ENCODE results near the gene ANKRD11. TPM values are rescaled to one million over a fixed set of nuclear protein-coding genes. Genes with fewer than 3 reads are reported as not detected.
"Not testable (repeated sequence)": the region's sequence is repeated elsewhere in the genome, so short reads cannot be mapped to it uniquely, and the experiment has no call there.

ANKRD11 gene
- total RNA-seq, 2 experiments from 2014 or later = 157 to 175 TPM

DNA sequence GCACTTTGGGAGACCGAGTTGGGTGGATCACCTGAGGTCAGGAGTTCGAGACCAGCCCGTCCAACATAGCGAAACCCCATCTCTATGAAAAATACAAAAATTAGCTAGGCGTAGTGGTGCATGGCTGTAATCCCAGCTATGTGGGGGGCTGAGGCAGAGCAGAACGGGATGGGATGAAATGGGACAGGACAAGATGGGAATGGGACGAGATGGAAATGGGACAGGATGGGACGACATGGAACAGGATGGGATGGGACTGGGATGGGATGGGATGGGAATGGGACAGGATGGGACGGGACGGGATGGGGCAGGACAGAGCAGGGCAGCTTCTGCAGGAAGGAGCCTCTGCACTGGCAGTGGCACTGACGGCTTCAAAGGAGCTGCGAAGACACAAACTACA, 106.1 kb downstream of the ANKRD11 start:
- no peaks in the 10 kb centered on the region for H3K9me3 Mint-ChIP-seq (ENCODE audit: insufficient read depth)
- no peak overlapping the region for H3K4me3 Mint-ChIP-seq
- H3K4me1 Mint-ChIP-seq (ENCODE audit: low read depth) = peaks cover 76% of the 10 kb centered on the region
- no peak for DNase-seq
- ChIA-PET POLR2A (no interaction called here), CTCF (no interaction called here)
- ATAC-seq = no peak
- peak overlapping the region; percentile 81 for H3K27ac Mint-ChIP-seq
- no peaks in the 10 kb centered on the region for H3K27me3 Mint-ChIP-seq (ENCODE audit: low read depth)
- peaks cover 13% of the 10 kb centered on the region for H3K36me3 Mint-ChIP-seq (ENCODE audit: low read depth)

DNA sequence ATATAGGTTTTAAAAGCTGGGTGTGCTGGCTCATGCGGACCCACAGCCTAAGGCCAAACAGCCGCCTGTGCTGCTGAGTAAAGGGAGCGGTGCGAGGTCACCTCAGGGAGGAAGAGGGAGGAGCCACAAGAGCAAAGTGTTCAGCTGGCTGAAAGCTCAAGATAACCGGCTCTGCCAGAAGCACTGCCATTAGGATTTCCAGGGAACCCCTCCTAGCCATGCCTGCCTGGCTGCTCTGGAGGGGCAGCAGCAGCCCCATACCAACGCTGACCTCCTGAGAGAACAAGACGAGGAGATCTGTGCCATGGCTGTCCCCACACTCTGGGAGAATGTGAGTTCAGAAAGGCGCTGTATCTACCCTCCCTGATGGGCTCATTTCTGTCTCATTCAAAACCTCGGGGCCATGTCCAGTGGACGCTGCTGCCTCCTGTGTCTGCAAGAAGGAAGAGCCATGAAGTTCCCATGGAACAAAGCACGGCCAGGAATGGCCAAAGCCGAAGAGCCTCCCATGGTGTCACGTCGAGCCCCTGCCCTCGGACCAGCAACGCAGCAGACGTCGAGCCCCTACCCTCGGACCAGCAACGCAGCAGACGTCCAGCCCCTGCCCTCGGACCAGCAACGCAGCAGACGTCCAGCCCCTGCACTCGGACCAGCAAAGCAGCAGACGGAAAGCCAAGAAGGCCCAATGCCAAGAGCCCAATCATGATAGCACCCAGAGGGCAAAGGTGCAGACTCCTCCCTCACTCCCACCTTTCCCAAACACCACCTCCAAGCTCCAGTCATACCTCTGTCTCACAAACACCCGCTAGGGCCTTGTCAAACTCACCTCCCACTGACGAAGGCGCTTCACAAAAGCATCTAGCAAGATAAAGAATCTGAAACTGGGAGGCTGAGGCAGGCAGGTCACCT, 107.0 kb downstream of the ANKRD11 start:
- CTCF ChIA-PET = interaction anchor here (0.8 to 1.5 kb wide), 5 partner anchors 12 to 126 kb away, joined by 3 to 4 read pairs (median 3); no protein-coding TSS in a partner anchor
- Mint-ChIP-seq H3K36me3 (ENCODE audit: low read depth) (peaks cover 12% of the 10 kb centered on the region), H3K27ac (peak overlapping the region; percentile 81), H3K9me3 (ENCODE audit: insufficient read depth) (no peaks in the 10 kb centered on the region), H3K27me3 (ENCODE audit: low read depth) (no peaks in the 10 kb centered on the region), H3K4me1 (ENCODE audit: low read depth) (peaks cover 75% of the 10 kb centered on the region), H3K4me3 (peak overlapping the region; percentile 32)
- peak; percentile 83 for ATAC-seq
- POLR2A ChIA-PET = no interaction called here
- peak; percentile 57 for DNase-seq

DNA sequence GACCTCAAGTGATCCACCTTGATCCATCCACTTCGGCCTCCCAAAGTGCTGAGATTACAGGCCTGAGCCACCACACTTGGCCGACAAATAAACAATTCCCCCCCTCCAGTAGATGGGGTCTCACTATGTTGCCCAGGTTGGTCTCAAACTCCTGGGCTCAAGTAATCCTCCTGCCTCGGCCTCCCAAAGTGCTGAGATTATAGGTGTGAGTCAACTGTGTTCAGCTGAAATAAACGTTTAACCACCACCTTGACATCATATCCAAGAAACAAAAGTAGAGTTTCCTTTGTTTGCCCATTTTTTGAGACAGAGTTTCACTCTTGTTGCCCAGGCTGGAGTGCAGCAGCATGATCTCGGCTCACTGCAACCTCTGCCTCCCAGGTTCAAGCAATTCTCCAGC, 107.8 kb downstream of the ANKRD11 start:
- POLR2A ChIA-PET = not testable (repeated sequence)
- H3K27ac Mint-ChIP-seq = peak overlapping the region; percentile 81
- peak; percentile 33 for ATAC-seq

DNA sequence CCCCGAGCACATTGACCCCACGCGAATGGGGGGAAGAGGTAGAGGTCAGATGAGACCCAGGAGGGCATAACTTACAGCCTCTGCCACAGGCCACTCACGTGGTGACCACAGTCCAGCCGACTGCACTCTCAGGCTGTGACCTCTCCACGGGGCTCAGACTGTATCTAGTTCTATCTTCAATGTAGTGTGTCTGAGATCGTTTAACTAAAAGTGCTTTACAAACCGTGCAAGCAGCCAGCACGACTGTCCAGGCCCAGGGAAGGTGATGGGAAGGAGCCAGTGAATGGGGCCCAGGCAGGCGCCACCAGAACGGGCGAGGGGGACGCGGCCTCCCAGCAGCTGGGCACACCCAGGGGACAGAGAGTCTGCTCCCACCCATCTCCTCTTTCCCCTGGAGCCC, 108.6 kb downstream of the ANKRD11 start:
- Mint-ChIP-seq H3K4me3 (no peak overlapping the region), H3K27me3 (ENCODE audit: low read depth) (no peaks in the 10 kb centered on the region), H3K27ac (no peak overlapping the region), H3K36me3 (ENCODE audit: low read depth) (peaks cover 18% of the 10 kb centered on the region), H3K9me3 (ENCODE audit: insufficient read depth) (no peaks in the 10 kb centered on the region), H3K4me1 (ENCODE audit: low read depth) (peaks cover 76% of the 10 kb centered on the region)
- CTCF ChIA-PET = no interaction called here
- POLR2A ChIA-PET = no interaction called here
- no peak for ATAC-seq
- DNase-seq = no peak

More for the DNA sequence above, 107.8 kb downstream of the ANKRD11 start:
- H3K9me3 Mint-ChIP-seq (ENCODE audit: insufficient read depth); H3K27me3 Mint-ChIP-seq (ENCODE audit: low read depth); DNase-seq: not testable (repeated sequence)
- CTCF ChIA-PET = interaction anchor here (0.8 to 1.5 kb wide), 5 partner anchors 11 to 126 kb away, joined by 3 to 4 read pairs (median 3); no protein-coding TSS in a partner anchor
- Mint-ChIP-seq H3K4me3 (peak overlapping the region; percentile 32), H3K36me3 (ENCODE audit: low read depth) (peaks cover 14% of the 10 kb centered on the region), H3K4me1 (ENCODE audit: low read depth) (peaks cover 73% of the 10 kb centered on the region)

DNA sequence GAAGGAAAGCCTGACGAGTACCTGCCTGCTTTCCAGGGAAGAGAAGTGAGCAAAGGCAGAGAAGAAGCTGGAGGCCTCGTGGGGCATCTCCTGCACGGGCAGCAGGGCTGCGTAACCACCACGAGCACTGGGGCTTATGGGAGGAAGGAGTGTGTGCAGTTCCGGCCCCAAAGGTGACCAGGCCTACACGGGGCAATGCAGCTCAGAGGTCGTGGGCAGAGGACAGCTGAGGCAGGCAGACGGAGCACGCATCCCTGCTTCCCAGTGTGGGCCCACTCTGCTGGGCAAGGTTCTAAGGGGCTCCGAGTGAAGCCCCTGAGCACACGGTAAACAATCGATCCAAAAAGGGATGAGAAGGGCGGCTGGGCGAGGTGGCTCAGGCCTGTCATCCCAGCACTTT, 109.7 kb downstream of the ANKRD11 start:
- Mint-ChIP-seq H3K4me1 (ENCODE audit: low read depth) (peaks cover 75% of the 10 kb centered on the region), H3K4me3 (no peak overlapping the region), H3K9me3 (ENCODE audit: insufficient read depth) (no peaks in the 10 kb centered on the region), H3K27ac (no peak overlapping the region), H3K27me3 (ENCODE audit: low read depth) (no peaks in the 10 kb centered on the region), H3K36me3 (ENCODE audit: low read depth) (peaks cover 26% of the 10 kb centered on the region)
- no peak for DNase-seq
- ChIA-PET POLR2A (no interaction called here), CTCF (no interaction called here)
- no peak for ATAC-seq

DNA sequence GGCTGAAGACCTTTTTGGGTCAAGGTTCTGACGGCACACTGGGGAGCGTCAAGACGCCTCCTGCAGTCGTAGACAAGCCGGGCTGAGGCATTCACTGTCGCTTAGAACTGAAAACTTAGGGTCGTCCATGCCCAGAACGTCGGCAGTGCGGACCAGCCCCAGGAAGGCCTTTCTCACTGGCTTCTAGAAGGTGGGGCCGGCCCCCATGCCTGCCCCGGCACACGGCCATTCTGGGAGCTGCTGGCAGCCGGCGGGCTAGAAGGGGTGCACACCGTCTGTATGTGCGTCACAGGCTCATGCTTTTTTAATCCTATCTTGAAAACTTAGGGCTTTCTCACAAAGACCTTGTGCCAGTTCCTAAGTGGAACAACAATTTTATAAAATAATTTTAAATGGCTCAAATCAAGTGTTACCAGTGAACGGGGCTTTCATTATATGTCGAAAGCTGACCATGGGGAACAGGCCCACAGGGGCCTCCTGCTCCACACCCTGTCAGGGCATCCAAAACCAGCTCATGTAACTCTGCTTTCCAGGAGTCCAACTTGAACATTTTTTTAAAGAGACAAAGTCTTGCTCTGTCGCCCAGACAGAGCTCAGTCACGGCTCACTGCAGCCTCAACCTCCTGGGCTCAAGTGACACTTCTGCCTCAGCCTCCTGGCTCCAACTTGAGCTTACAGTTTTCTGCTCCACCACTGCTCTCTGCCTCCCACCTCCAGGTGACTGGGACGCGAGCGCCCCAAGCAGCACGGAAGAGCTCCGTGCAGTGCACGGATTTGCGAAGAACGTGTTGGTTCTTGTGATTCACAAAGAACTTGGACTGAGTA, 111.2 kb downstream of the ANKRD11 start:
- H3K27me3 Mint-ChIP-seq (ENCODE audit: low read depth) = no peaks in the 10 kb centered on the region
- H3K4me1 Mint-ChIP-seq (ENCODE audit: low read depth) = peaks cover 71% of the 10 kb centered on the region
- peak overlapping the region; percentile 22 for H3K27ac Mint-ChIP-seq
- H3K36me3 Mint-ChIP-seq (ENCODE audit: low read depth) = peaks cover 23% of the 10 kb centered on the region
- ChIA-PET POLR2A (interaction anchor here (1.1 to 1.8 kb wide), 2 partner anchors 21 to 109 kb away, joined by 3 to 5 read pairs; no protein-coding TSS in a partner anchor), CTCF (interaction anchor here (0.8 kb wide), 1 partner anchor 17 kb away, joined by 3 read pairs; no protein-coding TSS in a partner anchor)
- DNase-seq = no peak
- H3K4me3 Mint-ChIP-seq = no peak overlapping the region
- no peaks in the 10 kb centered on the region for H3K9me3 Mint-ChIP-seq (ENCODE audit: insufficient read depth)
- no peak for ATAC-seq

DNA sequence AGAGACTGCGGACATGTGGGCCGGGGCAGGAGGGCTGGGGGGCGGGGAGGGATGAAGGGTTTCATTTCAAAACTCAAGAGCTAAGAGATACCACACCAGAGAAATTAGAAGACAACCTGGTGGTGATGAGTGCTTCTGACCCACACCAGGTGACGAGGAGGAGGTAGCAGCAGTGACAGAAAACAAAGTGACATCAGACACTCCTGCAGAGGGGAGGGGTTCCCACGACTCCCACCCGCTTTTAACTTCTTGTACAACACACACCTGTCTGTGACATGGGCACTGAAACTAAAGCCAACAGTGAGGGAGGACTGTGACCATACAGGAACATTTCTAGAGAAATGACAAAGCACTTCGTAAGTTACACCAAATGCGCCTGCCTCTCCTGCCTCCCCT, 112.9 kb downstream of the ANKRD11 start:
- ChIA-PET POLR2A (no interaction called here), CTCF (interaction anchor here (1.0 kb wide), 1 partner anchor 20 kb away, joined by 4 read pairs; no protein-coding TSS in a partner anchor)
- H3K9me3 Mint-ChIP-seq (ENCODE audit: insufficient read depth) = no peaks in the 10 kb centered on the region
- ATAC-seq (no peak), DNase-seq (no peak)
- H3K4me1 Mint-ChIP-seq (ENCODE audit: low read depth) = peaks cover 63% of the 10 kb centered on the region
- no peak overlapping the region for H3K4me3 Mint-ChIP-seq
- no peaks in the 10 kb centered on the region for H3K27me3 Mint-ChIP-seq (ENCODE audit: low read depth)
- H3K36me3 Mint-ChIP-seq (ENCODE audit: low read depth) = peaks cover 28% of the 10 kb centered on the region
- peak overlapping the region; percentile 17 for H3K27ac Mint-ChIP-seq

DNA sequence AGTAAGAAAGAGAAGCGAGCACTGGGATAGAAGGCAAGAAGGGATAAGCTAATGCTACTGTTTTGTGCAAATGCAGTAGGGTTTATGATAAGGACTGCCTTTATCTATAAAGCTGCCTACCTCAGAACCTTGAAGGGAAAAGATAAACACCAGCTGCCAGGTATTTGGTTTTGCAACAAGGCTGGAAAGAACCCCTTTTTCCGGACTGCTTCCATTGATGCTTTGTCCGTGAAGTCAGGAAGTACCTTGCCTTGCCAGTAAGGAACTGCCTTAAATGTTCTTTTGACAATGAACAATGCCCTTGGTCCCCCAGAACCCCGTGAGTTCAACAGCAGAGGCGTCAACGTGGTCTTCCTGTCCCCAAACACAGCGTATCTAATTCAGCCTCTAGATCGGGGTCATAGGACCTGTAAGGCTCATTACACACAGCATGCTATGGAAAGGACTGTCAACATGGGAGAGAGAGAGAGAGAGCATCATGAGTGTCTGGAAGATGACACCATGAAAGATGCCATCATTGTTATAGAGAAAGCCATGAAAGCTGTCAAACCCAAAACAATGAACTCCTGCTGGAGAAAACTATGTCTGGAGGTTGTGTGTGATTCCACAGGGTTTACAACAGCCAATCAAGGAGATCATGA, 113.4 kb downstream of the ANKRD11 start:
- H3K27me3 Mint-ChIP-seq (ENCODE audit: low read depth) = no peaks in the 10 kb centered on the region
- DNase-seq (no peak), ATAC-seq (no peak)
- H3K4me1 Mint-ChIP-seq (ENCODE audit: low read depth) = peaks cover 60% of the 10 kb centered on the region
- ChIA-PET POLR2A (no interaction called here), CTCF (no interaction called here)
- H3K9me3 Mint-ChIP-seq (ENCODE audit: insufficient read depth) = no peaks in the 10 kb centered on the region
- no peak overlapping the region for H3K4me3 Mint-ChIP-seq
- peaks cover 28% of the 10 kb centered on the region for H3K36me3 Mint-ChIP-seq (ENCODE audit: low read depth)
- peak overlapping the region; percentile 17 for H3K27ac Mint-ChIP-seq

DNA sequence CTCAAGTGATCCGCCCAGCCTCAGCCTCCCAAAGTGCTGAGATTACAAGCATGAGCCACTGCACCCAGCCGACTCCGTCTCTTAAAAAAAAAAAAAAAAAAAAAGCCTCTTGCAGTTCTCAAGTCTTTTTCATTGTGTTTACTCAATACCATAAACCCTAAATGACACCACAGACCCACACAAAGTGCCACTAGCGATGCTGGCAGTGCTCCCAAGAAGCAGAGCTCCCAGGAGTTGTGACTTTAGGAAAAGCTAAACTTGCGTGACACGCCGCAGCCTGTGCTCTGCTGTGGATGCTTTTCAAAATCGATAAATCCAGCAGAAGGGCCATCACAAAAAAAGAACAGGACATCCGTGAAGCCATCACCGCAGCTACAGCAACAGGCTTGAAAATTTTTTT, 114.7 kb downstream of the ANKRD11 start:
- Mint-ChIP-seq H3K4me3 (no peak overlapping the region), H3K4me1 (ENCODE audit: low read depth) (peaks cover 59% of the 10 kb centered on the region), H3K27ac (no peak overlapping the region), H3K36me3 (ENCODE audit: low read depth) (peaks cover 33% of the 10 kb centered on the region), H3K27me3 (ENCODE audit: low read depth) (no peaks in the 10 kb centered on the region), H3K9me3 (ENCODE audit: insufficient read depth) (no peaks in the 10 kb centered on the region)
- CTCF ChIA-PET = no interaction called here
- DNase-seq (no peak), ATAC-seq (no peak)
- POLR2A ChIA-PET = no interaction called here

DNA sequence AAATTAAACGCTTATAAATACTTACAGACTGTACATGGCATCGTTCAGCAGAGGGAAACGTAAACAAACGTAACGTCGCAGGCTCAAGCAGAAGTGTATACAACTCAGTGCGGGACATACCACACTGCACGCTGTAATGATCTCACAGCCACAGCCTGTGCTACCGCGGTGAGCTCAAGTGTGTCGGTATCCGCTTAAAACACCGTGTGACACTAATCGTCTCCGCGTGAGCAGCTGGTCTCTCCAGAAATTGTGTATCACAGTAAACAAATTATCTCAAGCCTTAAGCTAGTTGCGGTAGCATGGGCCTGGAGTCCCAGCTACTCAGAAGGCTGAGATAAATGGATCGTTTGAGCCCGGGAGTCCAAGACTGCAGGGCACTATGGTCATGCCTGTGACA, 115.3 kb downstream of the ANKRD11 start:
- Mint-ChIP-seq H3K27me3 (ENCODE audit: low read depth) (no peaks in the 10 kb centered on the region), H3K4me3 (no peak overlapping the region), H3K36me3 (ENCODE audit: low read depth) (peaks cover 32% of the 10 kb centered on the region), H3K27ac (no peak overlapping the region), H3K4me1 (ENCODE audit: low read depth) (peaks cover 62% of the 10 kb centered on the region), H3K9me3 (ENCODE audit: insufficient read depth) (no peaks in the 10 kb centered on the region)
- ATAC-seq (no peak), DNase-seq (no peak)
- ChIA-PET CTCF (no interaction called here), POLR2A (no interaction called here)

DNA sequence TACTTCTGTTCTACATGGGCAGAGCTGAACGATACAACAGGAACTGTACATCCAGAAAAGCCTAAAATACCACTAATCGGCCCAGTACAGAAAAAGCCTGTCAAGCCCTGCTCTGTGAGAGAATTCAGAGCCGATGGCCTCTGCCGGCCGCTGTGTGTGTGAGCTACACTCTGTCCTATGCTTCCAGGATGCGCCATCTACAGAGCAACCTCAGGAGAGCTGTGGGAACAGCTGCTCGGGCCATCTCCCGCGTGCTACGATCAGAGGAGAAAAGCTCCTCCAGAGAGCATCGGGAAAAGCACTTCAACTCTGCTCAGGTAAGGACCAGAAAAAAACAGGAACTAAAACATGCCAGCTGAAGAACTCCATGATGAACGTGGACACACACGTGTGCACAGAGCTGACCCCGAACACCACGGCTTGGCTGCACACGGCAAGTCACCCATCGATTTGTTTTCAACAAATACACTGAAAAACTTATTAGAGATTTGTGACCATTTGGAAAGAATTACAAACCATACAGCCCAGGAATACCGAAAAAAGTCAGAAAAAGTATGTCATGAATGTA, 115.9 kb downstream of the ANKRD11 start:
- Mint-ChIP-seq H3K36me3 (ENCODE audit: low read depth) (peaks cover 28% of the 10 kb centered on the region), H3K9me3 (ENCODE audit: insufficient read depth) (no peaks in the 10 kb centered on the region), H3K4me1 (ENCODE audit: low read depth) (peaks cover 63% of the 10 kb centered on the region), H3K27ac (no peak overlapping the region), H3K27me3 (ENCODE audit: low read depth) (no peaks in the 10 kb centered on the region), H3K4me3 (no peak overlapping the region)
- POLR2A ChIA-PET = no interaction called here
- DNase-seq (no peak), ATAC-seq (no peak)
- CTCF ChIA-PET = no interaction called here

Data from activated CD8-positive, alpha-beta T cell treated with anti-CD3 and anti-CD28 coated beads, Interleukin-2, amount 10 ng/mL, durations not matched to agents 7 days and 5 days (primary cell).